PC-3 (cell line): ENCODE results near the gene CYTH3. TPM values are rescaled to one million over a fixed set of nuclear protein-coding genes. Genes with fewer than 3 reads are reported as not detected.

Experiments used
- ATAC-seq: fragments of 200-7000 bp; cut with Tn5 transposase; 2 replicates; pipeline ENCODE4 v1.9.1; 2020; ENCODE audit warnings: mild to moderate bottlenecking, moderate library complexity
- BruUV-seq: library from RNA; stranded (reverse); fragments of 400-500 nt; replicated peaks from 2 replicates; lab custom pipeline; 2021; lab: Mats Ljungman, UMichigan
- CTCF ChIA-PET: fragments of 300-600 bp; sonication (Branson Sonifier 250); formaldehyde crosslinking; loops from one replicate; lab custom pipeline; 2022; ENCODE audit warnings: antibody characterized with exemption; lab: Charles Lee
- POLR2A ChIA-PET: fragments of 300-600 bp; sonication (Branson Sonifier 250); formaldehyde crosslinking; loops from one replicate; lab custom pipeline; 2022; ENCODE audit warnings: antibody characterized with exemption; ENCODE audit not compliant: unreplicated experiment; lab: Charles Lee
- DNase-seq: peaks from one replicate; pipeline ENCODE4 v3.0.0-alpha.2; 2015
- H2AFZ ChIP-seq: fragments of 300-600 bp; sonication (generic); 2 replicates; pipeline ENCODE4 v1.6.0; 2016; ENCODE audit warnings: antibody characterized with exemption, low read length
- H3F3A ChIP-seq: fragments of 300-600 bp; sonication (generic); one replicate; pipeline ENCODE4 v1.6.0; 2017; ENCODE audit warnings: antibody characterized with exemption, low read length, control low read depth, mild to moderate bottlenecking; ENCODE audit not compliant: unreplicated experiment
- H3K27ac ChIP-seq: fragments of 300-600 bp; sonication (generic); 2 replicates; pipeline ENCODE4 v1.5.1; 2016; ENCODE audit warnings: mild to moderate bottlenecking, low read length
- H3K27me3 ChIP-seq: fragments of 300-600 bp; sonication (generic); 2 replicates; pipeline ENCODE4 v1.6.1; 2016; ENCODE audit warnings: low read length, mixed read lengths
- H3K36me3 ChIP-seq: fragments of 300-600 bp; sonication (generic); 2 replicates; pipeline ENCODE4 v1.6.1; 2016; ENCODE audit warnings: low read depth, mixed run types, low read length, mixed read lengths
- H3K4me1 ChIP-seq: fragments of 300-600 bp; sonication (generic); 2 replicates; pipeline ENCODE4 v1.5.1; 2016; ENCODE audit warnings: low read length; ENCODE audit not compliant: insufficient read depth
- H3K4me2 ChIP-seq: fragments of 300-600 bp; sonication (generic); 2 replicates; pipeline ENCODE4 v1.6.0; 2016; ENCODE audit warnings: low read length
- H3K4me3 ChIP-seq: fragments of 300-600 bp; sonication (generic); 2 replicates; pipeline ENCODE4 v1.5.1; 2016; ENCODE audit warnings: mild to moderate bottlenecking, low read length, mixed read lengths
- H3K79me2 ChIP-seq: fragments of 300-600 bp; sonication (generic); 2 replicates; pipeline ENCODE4 v1.6.1; 2017; ENCODE audit warnings: low read length, mixed read lengths
- H3K9ac ChIP-seq: fragments of 300-600 bp; sonication (generic); 2 replicates; pipeline ENCODE4 v1.6.0; 2016; ENCODE audit warnings: mild to moderate bottlenecking, low read length
- H3K9me2 ChIP-seq: fragments of 300-600 bp; sonication (generic); replicated peaks from 2 replicates; pipeline ENCODE4 v1.6.1; 2016; ENCODE audit warnings: mixed run types, low read length, mixed read lengths
- H3K9me3 ChIP-seq: fragments of 300-600 bp; sonication (generic); 2 replicates; pipeline ENCODE4 v1.6.1; 2016; ENCODE audit warnings: low read length, mixed read lengths
- H4K20me1 ChIP-seq: fragments of 300-600 bp; sonication (generic); 2 replicates; pipeline ENCODE4 v1.6.1; 2016; ENCODE audit warnings: low read length, mixed read lengths
- CTCF ChIP-seq: fragments of 300-600 bp; sonication (generic); conservative IDR thresholded peaks from 2 replicates; pipeline ENCODE4 v1.5.1; 2017; ENCODE audit warnings: antibody characterized with exemption, low read depth, mild to moderate bottlenecking, low read length
- EZH2 ChIP-seq: fragments of 300-600 bp; sonication (generic); IDR thresholded peaks from one replicate; pipeline ENCODE4 v1.6.1; 2017; ENCODE audit warnings: antibody characterized with exemption, mild to moderate bottlenecking, low read length; ENCODE audit not compliant: unreplicated experiment
- EZH2phosphoT487 ChIP-seq: fragments of 300-600 bp; sonication (generic); IDR thresholded peaks from 2 replicates; pipeline ENCODE4 v1.6.1; 2018; ENCODE audit warnings: mild to moderate bottlenecking, antibody characterized with exemption, low read length, borderline replicate concordance
- intact Hi-C: fragments of 100-400 bp; cut with micrococcal nuclease; formaldehyde crosslinking; loops from 2 replicates; pipeline ENCODE4 v1.9.0; 2023
- total RNA-seq: library from RNA; depleted of rRNA; stranded (reverse); fragments of >200 nt; gene quantifications from 2 replicates; pipeline ENCODE4 v1.2.3, GENCODE V29; 2014

Gene CYTH3
- total RNA-seq, 1 experiment from 2014 or later, result 23.1 TPM

GRCh38 chr7:6221340-6222319 is 50.8 kb downstream of the CYTH3 start:
- DNase-seq, result no peak
- Histone ChIP-seq H3K9me2 (no peaks in the 10 kb centered on the region), H3K36me3 (no peaks in the 10 kb centered on the region), H2AFZ (no peak overlapping the region), H3K4me2 (no peak overlapping the region), H3K27me3 (no peaks in the 10 kb centered on the region), H3K9me3 (no peaks in the 10 kb centered on the region), H3K27ac (no peak overlapping the region), H3K9ac (no peak overlapping the region), H3F3A (no peaks in the 10 kb centered on the region), H4K20me1 (peaks cover 4% of the 10 kb centered on the region; the same call in 1 of the 2 replicates), H3K4me3 (no peak overlapping the region), H3K4me1 (no peaks in the 10 kb centered on the region), H3K79me2 (peaks cover 60% of the 10 kb centered on the region)
- intact Hi-C loops, result no loop called here
- TF ChIP-seq CTCF, result no peak
- TF ChIP-seq EZH2phosphoT487, result no peak
- no peak for TF ChIP-seq EZH2
- ChIA-PET POLR2A (interaction anchor here (0.6 kb wide), 1 partner anchor 103 kb away, joined by 3 read pairs; no protein-coding TSS in a partner anchor), CTCF (no interaction called here)
- no TSS peak for BruUV-seq
- ATAC-seq, result no peak

- BruUV-seq, result no TSS peak
These were observed 54.1 kb downstream of the CYTH3 start for GRCh38 chr7:6218329-6218728.

More at GRCh38 chr7:6218329-6218728, 54.1 kb downstream of the CYTH3 start:
- no peaks in the 10 kb centered on the region for H3K9me2 ChIP-seq
- no peaks in the 10 kb centered on the region for H3K9me3 ChIP-seq
- no peaks in the 10 kb centered on the region for H4K20me1 ChIP-seq
- ChIA-PET POLR2A (no interaction called here), CTCF (no interaction called here)
- H2AFZ ChIP-seq, result no peak overlapping the region
- peaks cover 67% of the 10 kb centered on the region for H3K79me2 ChIP-seq
- no peaks in the 10 kb centered on the region; the same call in 1 of the 2 replicates for H3K36me3 ChIP-seq
- no peaks in the 10 kb centered on the region for H3K27me3 ChIP-seq
- H3K4me1 ChIP-seq, result no peaks in the 10 kb centered on the region
- H3F3A ChIP-seq, result no peaks in the 10 kb centered on the region
- no peak overlapping the region for H3K27ac ChIP-seq
- no peak for TF ChIP-seq CTCF
- TF ChIP-seq EZH2, result no peak
- TF ChIP-seq EZH2phosphoT487, result no peak
- no peak for DNase-seq
- no peak overlapping the region for H3K4me2 ChIP-seq
- H3K4me3 ChIP-seq, result no peak overlapping the region
- intact Hi-C loops, result no loop called here
- ATAC-seq, result no peak
- H3K9ac ChIP-seq, result no peak overlapping the region
